ENCODE measurements around the gene YTHDF2. TPM values are rescaled to one million over a fixed set of nuclear protein-coding genes. Genes with fewer than 3 reads are reported as not detected.
"Not testable (repeated sequence)": the region's sequence is repeated elsewhere in the genome, so short reads cannot be mapped to it uniquely, and the experiment has no call there.

Gene YTHDF2
- total RNA-seq = 10 to 100 TPM; 74.3 to 80.1 TPM

GRCh38 chr1:28736450-28737306, at the start of gene YTHDF2:
Gene YTHDF2, plus strand, starts transcription at chr1:28736940. Its CDS starts 181 bp downstream, at chr1:28737121.
- intact Hi-C loops (cut with micrococcal nuclease) = loop anchor here (1.0 to 5.0 kb wide), 7 partner anchors 66 to 445 kb away; partner anchors contain the start of genes RNU11, SRSF4 and TAF12
- ChIA-PET CTCF (interaction anchor here (0.5 to 3.0 kb wide), 32 partner anchors 10 to 488 kb away, joined by 3 to 22 read pairs (median 4); partner anchors contain the start of genes GMEB1, RNU11, SRSF4 and TAF12), POLR2A (interaction anchor here (0.7 to 3.0 kb wide), 18 partner anchors 8 to 444 kb away, joined by 3 to 33 read pairs (median 4); partner anchors contain the start of genes GMEB1, MED18, RNU11 and TAF12)
- H3K36me3 Mint-ChIP-seq = peaks cover 30% of the 10 kb centered on the region
- H3K27me3 Mint-ChIP-seq = no peaks in the 10 kb centered on the region
- DNase-seq = peak; percentile 99
- peak within 1 kb of the TSS; percentile 83 for H3K4me3 Mint-ChIP-seq
- peak within 1 kb of the TSS; percentile 85 for H3K27ac Mint-ChIP-seq
- H3K4me1 Mint-ChIP-seq (ENCODE audit: low read depth) = peaks cover 38% of the 10 kb centered on the region
- no peaks in the 10 kb centered on the region for H3K9me3 Mint-ChIP-seq

DNA sequence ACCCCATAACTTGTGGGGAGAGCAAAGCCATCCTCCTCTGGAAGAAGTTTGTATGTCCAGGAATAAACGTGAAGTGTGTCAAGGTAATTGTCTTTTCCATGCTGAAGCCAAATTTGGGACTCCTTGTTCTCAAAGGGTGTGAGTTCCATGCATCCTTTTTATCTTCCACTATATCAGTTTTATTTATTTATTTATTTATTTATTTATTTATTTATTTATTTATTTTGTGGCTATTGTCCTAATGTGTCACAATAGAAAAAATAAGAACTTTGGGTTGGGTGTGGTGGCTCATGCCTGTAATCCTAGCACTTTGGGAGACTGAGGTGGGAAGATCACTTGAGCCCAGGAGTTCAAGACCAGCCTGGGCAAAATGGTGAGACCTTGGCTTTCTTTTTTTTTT, 45.1 kb upstream of the YTHDF2 start:
- H3K9me3 Mint-ChIP-seq; POLR2A ChIA-PET; H3K27ac Mint-ChIP-seq; H3K4me1 Mint-ChIP-seq (ENCODE audit: low read depth); H3K27me3 Mint-ChIP-seq; intact Hi-C loops (cut with micrococcal nuclease); DNase-seq; CTCF ChIA-PET; H3K4me3 Mint-ChIP-seq: not testable (repeated sequence)
- peaks cover 22% of the 10 kb centered on the region for H3K36me3 Mint-ChIP-seq

GRCh38 chr1:28703629-28704028, 33.1 kb upstream of the YTHDF2 start:
- Mint-ChIP-seq H3K9me3 (no peaks in the 10 kb centered on the region), H3K27ac (no peak overlapping the region), H3K27me3 (no peaks in the 10 kb centered on the region), H3K4me1 (ENCODE audit: low read depth) (no peaks in the 10 kb centered on the region), H3K36me3 (peaks cover 24% of the 10 kb centered on the region), H3K4me3 (no peak overlapping the region)
- POLR2A ChIA-PET = no interaction called here
- CTCF ChIA-PET = interaction anchor here (0.6 to 1.7 kb wide), 2 partner anchors 65 to 174 kb away, joined by 3 to 6 read pairs; no protein-coding TSS in a partner anchor
- intact Hi-C loops (cut with micrococcal nuclease) = no loop called here
- DNase-seq = no peak

GRCh38 chr1:28716336-28716735, 20.4 kb upstream of the YTHDF2 start:
- Mint-ChIP-seq H3K9me3 (no peaks in the 10 kb centered on the region), H3K4me3 (no peak overlapping the region), H3K27ac (no peak overlapping the region), H3K36me3 (peaks cover 19% of the 10 kb centered on the region), H3K4me1 (ENCODE audit: low read depth) (no peaks in the 10 kb centered on the region), H3K27me3 (no peaks in the 10 kb centered on the region)
- no peak for DNase-seq
- POLR2A ChIA-PET = interaction anchor here (0.8 kb wide), 1 partner anchor 8 kb away, joined by 3 read pairs; no protein-coding TSS in a partner anchor
- intact Hi-C loops (cut with micrococcal nuclease) = no loop called here
- CTCF ChIA-PET = no interaction called here

DNA sequence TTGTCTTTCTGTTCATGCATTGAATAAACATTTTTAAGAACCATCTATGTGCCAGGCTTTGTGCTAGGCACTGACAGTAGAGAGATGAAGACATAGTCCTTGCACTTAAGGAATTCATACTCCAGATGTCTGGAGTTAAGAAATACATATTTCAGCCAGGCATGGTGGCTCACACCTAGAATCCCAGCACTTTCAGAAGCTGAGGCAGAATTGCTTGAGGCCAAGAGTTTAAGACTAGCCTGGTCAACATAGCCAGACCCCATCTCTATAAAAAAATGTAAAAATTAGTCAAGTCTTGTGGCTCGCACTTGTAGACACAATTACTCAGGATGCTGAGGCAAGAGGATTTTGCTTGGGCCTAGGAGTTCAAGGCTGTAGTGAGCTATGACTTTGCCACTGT, 18.6 kb upstream of the YTHDF2 start:
- no peak for DNase-seq
- H3K4me1 Mint-ChIP-seq (ENCODE audit: low read depth) = no peaks in the 10 kb centered on the region
- no peaks in the 10 kb centered on the region for H3K27me3 Mint-ChIP-seq
- POLR2A ChIA-PET = interaction anchor here (0.7 to 0.8 kb wide), 2 partner anchors 31 to 137 kb away, joined by 3 to 6 read pairs; no protein-coding TSS in a partner anchor
- no peak overlapping the region for H3K4me3 Mint-ChIP-seq
- intact Hi-C loops (cut with micrococcal nuclease) = no loop called here
- CTCF ChIA-PET = interaction anchor here (1.9 kb wide), 1 partner anchor 18 kb away, joined by 11 read pairs; the partner anchor contains the start of gene YTHDF2
- H3K9me3 Mint-ChIP-seq = no peaks in the 10 kb centered on the region
- H3K36me3 Mint-ChIP-seq = peaks cover 15% of the 10 kb centered on the region
- no peak overlapping the region for H3K27ac Mint-ChIP-seq

GRCh38 chr1:28718586-28719331, 18.0 kb upstream of the YTHDF2 start:
- H3K27ac Mint-ChIP-seq = no peak overlapping the region
- peaks cover 9% of the 10 kb centered on the region for H3K36me3 Mint-ChIP-seq
- no peak overlapping the region for H3K4me3 Mint-ChIP-seq
- DNase-seq = no peak
- ChIA-PET POLR2A (interaction anchor here (0.7 to 0.8 kb wide), 2 partner anchors 32 to 138 kb away, joined by 3 to 6 read pairs; no protein-coding TSS in a partner anchor), CTCF (interaction anchor here (1.9 kb wide), 1 partner anchor 17 kb away, joined by 11 read pairs; the partner anchor contains the start of gene YTHDF2)
- H3K4me1 Mint-ChIP-seq (ENCODE audit: low read depth) = no peaks in the 10 kb centered on the region
- intact Hi-C loops (cut with micrococcal nuclease) = no loop called here
- H3K27me3 Mint-ChIP-seq = no peaks in the 10 kb centered on the region
- H3K9me3 Mint-ChIP-seq = no peaks in the 10 kb centered on the region

DNA sequence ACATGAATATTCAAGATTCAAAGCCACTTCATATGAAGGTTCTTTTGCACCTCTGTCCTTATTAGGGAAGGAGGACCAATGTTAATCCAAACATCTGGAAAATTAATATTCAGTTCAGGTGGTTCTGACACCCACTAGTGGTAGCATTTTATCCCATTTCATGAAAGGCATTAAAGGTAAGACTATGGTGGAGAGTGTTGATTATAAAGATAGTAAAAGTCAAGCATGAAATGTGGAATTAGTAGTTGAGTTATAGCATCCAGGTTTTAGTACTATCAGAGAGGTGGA, 17.5 kb upstream of the YTHDF2 start:
- DNase-seq = no peak
- Mint-ChIP-seq H3K27me3 (no peaks in the 10 kb centered on the region), H3K9me3 (no peaks in the 10 kb centered on the region), H3K27ac (no peak overlapping the region), H3K4me1 (ENCODE audit: low read depth) (no peaks in the 10 kb centered on the region), H3K4me3 (no peak overlapping the region), H3K36me3 (peaks cover 7% of the 10 kb centered on the region)
- intact Hi-C loops (cut with micrococcal nuclease) = no loop called here
- CTCF ChIA-PET = interaction anchor here (1.9 kb wide), 1 partner anchor 17 kb away, joined by 11 read pairs; the partner anchor contains the start of gene YTHDF2
- POLR2A ChIA-PET = no interaction called here

DNA sequence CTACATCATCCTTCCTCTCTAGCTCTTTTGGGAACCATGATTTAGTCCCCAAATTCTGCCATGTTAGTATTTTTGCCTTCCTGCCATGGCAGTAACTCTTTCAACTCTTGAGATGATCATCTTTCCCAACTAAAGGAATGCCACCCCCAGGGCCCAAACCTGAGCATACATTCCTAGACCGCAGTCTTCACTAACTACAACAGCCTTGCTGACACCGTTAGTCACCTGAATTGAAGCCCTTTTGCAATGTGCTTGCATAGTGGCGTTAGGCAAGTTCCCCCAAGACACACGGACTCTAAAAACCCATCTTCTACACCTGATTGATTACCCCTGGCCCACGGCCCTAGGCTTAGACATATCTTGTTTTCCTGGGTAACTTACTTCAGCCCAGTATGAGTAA, 16.4 kb upstream of the YTHDF2 start:
- CTCF ChIA-PET = no interaction called here
- intact Hi-C loops (cut with micrococcal nuclease) = no loop called here
- Mint-ChIP-seq H3K27ac (no peak overlapping the region), H3K4me1 (ENCODE audit: low read depth) (no peaks in the 10 kb centered on the region), H3K36me3 (no peaks in the 10 kb centered on the region), H3K27me3 (no peaks in the 10 kb centered on the region), H3K9me3 (no peaks in the 10 kb centered on the region), H3K4me3 (no peak overlapping the region)
- DNase-seq = no peak
- POLR2A ChIA-PET = no interaction called here

- POLR2A ChIA-PET; intact Hi-C loops (cut with micrococcal nuclease); H3K4me1 Mint-ChIP-seq (ENCODE audit: low read depth); CTCF ChIA-PET; H3K9me3 Mint-ChIP-seq; DNase-seq; H3K4me3 Mint-ChIP-seq; H3K27me3 Mint-ChIP-seq; H3K36me3 Mint-ChIP-seq; H3K27ac Mint-ChIP-seq: not testable (repeated sequence)
Observed at GRCh38 chr1:28721927-28722326, 14.8 kb upstream of the YTHDF2 start.

DNA sequence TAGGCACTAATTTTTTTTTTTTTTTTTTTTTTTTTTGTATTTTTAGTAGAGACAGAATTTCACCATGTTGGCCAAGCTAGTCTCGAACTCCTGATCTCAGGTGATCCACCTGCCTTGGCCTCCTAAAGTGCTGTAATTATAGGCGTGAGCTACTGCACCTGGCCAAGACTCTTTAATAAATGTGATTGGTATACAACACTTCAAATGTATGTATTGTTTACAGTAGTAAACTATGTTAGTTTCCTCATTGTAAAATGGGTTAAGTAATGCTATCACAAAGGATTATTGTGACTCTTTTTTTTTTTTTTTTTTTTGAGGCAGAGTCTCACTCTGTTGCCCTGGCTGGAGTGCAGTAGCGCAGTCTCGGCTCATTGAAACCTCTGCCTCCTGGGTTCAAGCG, 11.4 kb upstream of the YTHDF2 start:
- ChIA-PET POLR2A (interaction anchor here (1.0 kb wide), 1 partner anchor 9 kb away, joined by 3 read pairs; no protein-coding TSS in a partner anchor), CTCF (interaction anchor here (1.5 kb wide), 1 partner anchor 12 kb away, joined by 3 read pairs; the partner anchor contains the start of gene YTHDF2)
- H3K27ac Mint-ChIP-seq; DNase-seq; H3K4me3 Mint-ChIP-seq; intact Hi-C loops (cut with micrococcal nuclease); H3K4me1 Mint-ChIP-seq (ENCODE audit: low read depth); H3K9me3 Mint-ChIP-seq; H3K36me3 Mint-ChIP-seq; H3K27me3 Mint-ChIP-seq: not testable (repeated sequence)

DNA sequence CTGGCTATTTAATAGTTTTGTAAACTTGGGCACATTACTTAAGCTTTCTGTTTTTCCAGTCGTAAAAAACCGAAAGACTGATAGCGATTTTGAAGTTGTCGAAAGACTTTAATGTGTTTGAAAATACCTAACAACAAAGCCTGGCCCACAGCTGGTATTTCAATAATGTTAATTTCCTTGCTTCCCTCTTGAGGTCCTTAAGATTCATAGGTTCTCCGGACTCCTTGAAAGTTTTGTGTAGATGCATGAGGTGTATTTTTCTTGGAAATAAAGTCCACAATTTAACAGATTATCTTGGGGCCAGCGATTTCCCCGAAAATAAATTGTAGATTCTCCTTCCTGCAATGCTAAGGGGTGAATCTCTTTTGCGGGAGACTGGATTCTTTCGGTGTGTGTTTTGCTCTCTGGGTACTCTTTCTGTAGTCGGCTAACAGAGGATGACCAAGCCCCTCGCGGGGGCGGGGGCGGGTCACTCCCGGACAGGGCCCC, 735 bp upstream of the YTHDF2 start:
- peaks cover 25% of the 10 kb centered on the region for H3K36me3 Mint-ChIP-seq
- ChIA-PET CTCF (interaction anchor here (0.5 to 3.0 kb wide), 27 partner anchors 9 to 487 kb away, joined by 3 to 22 read pairs (median 5); partner anchors contain the start of genes GMEB1, RNU11, SRSF4 and TAF12), POLR2A (interaction anchor here (0.7 to 3.0 kb wide), 16 partner anchors 9 to 407 kb away, joined by 3 to 33 read pairs (median 4); partner anchors contain the start of genes GMEB1, MED18, RNU11 and TAF12)
- H3K9me3 Mint-ChIP-seq = no peaks in the 10 kb centered on the region
- intact Hi-C loops (cut with micrococcal nuclease) = loop anchor here (1.0 to 5.0 kb wide), 7 partner anchors 66 to 445 kb away; partner anchors contain the start of genes RNU11, SRSF4 and TAF12
- no peaks in the 10 kb centered on the region for H3K27me3 Mint-ChIP-seq
- peak overlapping the region; percentile 83 for H3K4me3 Mint-ChIP-seq
- H3K27ac Mint-ChIP-seq = peak overlapping the region; percentile 85
- no peak for DNase-seq
- H3K4me1 Mint-ChIP-seq (ENCODE audit: low read depth) = peaks cover 33% of the 10 kb centered on the region
